HG02798 (cell line): Measurements from ENCODE around the gene CD83.
"Not testable (repeated sequence)": the region's sequence is repeated elsewhere in the genome, so short reads cannot be mapped to it uniquely, and the experiment has no call there.

ENCODE experiments used
- ATAC-seq: cut with Tn5 transposase; IDR thresholded peaks from one replicate; pipeline ENCODE4 v1.9.1; 2021; ENCODE audit warnings: mild to moderate bottlenecking; ENCODE audit not compliant: unreplicated experiment, poor library complexity

The CD83 gene, protein sequence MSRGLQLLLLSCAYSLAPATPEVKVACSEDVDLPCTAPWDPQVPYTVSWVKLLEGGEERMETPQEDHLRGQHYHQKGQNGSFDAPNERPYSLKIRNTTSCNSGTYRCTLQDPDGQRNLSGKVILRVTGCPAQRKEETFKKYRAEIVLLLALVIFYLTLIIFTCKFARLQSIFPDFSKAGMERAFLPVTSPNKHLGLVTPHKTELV

DNA sequence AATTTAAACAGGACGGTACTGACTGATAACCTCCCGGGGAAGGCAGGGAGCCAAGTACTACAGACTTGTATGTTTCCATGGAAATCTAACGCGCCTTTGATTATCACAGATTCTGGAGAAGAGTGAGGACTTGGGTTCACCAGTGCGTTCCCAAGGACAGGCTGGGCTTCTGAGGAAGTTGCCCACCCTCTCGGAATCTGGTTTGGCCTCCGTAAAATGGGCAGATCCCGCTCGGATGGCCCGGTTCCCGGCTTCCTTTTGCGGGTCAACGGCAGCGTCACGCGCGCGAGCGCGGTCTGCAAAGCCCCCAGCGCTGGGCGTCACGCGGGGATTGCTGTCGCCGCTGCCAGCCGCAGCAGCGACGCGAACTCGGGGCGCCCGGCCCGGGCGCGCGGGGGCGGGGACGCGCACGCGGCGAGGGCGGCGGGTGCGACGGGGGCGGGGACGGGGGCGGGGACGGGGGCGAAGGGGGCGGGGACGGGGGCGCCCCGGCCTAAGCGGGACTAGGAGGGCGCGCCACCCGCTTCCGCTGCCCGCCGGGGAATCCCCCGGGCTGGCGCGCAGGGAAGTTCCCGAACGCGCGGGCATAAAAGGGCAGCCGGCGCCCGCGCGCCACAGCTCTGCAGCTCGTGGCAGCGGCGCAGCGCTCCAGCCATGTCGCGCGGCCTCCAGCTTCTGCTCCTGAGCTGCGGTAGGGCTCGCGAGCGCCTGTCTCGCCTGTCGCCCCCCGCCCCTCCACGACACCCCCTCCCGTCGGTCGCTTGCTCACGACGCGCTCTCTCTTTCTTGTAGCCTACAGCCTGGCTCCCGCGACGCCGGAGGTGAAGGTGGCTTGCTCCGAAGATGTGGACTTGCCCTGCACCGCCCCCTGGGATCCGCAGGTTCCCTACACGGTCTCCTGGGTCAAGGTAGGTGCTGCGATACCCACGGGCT, at the start of gene CD83:
Gene CD83, plus strand, starts transcription at position 615 of the 933 bp plus-strand sequence. Its CDS starts 40 bp downstream, at position 655.
- peak; percentile 81 for ATAC-seq

DNA sequence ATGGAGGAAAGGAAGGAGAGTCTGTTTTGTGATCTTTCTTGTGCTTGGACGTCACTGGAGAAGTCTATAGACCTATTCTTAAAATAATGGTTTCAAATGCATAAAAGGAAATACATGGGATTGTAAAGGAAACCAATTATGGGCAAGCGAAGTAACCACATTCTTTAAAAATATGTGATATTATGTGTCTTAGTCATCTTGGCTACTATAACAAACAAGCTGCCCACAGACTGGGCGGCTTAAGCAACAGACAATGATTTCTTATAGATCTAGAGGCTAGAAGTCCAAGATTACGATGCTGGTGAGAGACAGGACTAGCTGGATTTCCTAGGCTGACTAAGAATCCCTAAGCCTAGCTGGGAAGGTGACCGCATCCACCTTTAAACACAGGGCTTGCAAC, 49.4 kb upstream of the CD83 start:
- ATAC-seq, result no peak

DNA sequence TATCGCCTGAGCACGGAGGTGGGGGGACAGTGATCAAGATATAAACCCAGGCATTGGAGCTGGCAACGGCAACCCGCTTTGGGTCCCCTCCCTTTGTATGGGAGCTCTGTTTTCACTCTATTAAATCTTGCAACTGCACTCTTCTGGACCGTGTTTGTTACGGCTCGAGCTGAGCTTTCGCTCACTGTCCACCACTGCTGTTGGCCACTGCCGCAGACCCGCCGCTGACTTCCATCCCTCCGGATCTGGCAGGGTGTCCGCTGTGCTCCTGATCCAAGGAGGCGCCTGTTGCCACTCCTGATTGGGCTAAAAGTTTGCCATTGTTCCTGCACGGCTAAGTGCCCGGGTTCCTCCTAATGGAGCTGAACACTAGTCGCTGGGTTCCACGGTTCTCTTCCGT, 48.9 kb upstream of the CD83 start:
- no peak for ATAC-seq

DNA sequence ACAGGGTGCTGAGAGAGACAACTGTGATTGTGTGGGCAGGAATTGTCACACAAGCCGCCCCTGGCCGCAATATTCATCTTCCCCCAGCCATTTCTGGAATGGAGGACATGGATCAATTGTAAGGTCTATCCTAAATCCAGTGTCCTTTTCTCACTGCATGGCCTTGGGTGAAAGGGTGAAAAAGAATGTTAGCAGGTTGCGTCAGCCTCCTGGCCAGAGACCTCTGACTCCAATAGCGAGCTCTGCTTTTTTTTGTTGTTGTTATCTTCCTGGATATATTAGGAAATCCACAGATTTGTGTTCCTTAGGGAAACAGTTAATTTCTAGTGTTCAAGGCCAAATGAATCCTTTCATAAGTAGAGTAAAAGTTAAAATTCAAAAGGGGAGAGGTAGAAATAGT, 47.1 kb upstream of the CD83 start:
- no peak for ATAC-seq

DNA sequence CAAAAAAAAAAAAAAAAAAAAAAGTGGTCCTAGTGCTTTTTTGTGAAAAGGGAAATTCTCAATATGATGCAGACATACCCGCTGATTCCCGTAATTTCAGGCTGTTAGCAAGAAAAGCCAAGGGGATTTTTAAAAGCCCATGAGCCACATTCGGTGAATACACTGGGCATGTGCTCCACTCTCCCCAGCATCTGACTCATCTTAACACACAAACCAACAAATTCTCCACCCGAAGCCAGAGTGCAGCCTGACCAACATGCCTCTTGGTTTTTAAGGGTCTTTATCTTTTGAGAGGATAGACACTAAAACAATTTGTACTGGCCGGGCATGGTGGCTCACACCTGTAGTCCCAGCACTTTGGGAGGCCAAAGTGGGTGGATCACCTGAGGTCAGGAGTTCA, 45.5 kb upstream of the CD83 start:
- ATAC-seq, result peak; percentile 24

DNA sequence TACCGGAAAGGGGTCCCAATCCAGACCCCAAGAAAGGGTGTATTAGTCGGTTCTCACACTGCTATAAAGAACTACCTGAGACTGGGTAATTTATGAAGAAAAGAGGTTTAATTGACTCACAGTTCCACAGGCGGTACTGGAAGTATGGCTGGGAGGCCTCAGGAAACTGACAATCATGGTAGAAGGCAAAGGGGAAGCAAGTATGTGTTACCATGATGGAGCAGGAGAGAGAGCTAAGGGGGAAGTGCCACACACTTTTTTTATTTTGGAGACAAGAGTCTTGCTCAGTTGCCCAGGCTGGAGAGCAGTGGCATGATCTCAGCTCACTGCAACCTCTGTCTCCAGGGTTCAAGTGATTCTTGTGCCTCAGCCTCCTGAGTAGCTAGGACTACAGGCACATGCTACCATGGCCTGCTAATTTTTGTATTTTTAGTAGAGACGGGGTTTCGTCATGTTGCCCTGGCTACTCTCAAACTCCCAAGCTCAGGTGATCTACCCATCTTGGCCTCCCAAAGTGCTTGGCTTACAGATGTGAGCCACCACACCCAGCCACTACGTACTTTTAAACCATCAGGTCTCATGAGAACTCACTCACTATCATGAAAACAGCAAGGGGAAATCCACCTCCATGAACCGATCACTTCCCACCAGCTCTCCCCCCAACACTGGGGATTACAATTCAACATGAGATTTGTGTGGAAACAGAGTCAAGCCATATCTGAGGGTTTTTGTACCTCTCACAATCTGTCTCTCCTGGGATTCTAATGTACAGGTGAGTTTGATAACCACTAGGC, 43.8 kb upstream of the CD83 start:
- not testable (repeated sequence) for ATAC-seq

DNA sequence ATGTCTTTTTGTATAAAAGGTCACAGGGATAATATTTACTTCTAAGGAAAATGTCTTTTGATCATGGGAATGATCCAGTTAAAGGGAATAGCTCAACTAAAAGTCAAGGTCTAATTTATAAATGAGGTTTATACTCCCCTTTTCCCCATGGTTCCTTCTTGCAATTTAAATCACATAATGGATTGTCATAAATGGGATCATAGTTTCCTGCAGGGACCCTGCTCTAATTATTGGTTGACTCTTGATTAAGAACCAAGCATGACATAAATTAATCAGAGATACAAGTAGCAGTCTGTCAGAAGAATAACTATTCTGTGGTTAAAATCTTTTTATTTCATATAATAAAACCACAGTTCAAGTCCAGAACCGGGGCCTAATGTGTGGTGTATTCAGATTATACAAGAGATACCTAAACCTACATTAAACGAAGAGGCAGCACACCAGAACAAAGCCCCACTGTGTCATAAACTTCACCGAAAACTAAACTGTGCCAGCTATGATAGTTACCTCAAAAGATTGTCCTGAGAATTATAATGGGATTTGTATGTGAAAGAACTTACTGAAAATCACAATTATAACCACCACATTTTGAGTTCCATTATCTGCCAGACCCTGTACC, 43.0 kb upstream of the CD83 start:
- no peak for ATAC-seq

DNA sequence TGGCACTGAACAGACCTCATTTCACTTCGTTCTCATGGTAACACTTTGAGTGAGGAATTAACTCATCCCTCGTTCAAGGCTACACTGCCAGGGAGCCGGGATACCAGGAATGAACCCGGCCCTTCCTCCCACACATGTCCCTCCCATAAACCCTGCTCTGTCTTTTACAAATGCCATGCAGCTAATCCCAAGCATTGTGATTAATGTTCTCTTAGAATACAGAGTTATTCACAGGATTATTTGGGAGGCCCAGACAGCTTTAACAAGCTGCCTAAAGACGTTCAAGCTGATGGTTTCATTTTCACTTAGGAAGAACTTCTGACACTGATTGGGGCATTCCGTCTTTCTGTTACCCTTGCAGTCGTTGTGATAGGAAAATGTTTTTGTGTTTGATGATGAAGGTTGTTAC, 42.5 kb upstream of the CD83 start:
- peak; percentile 76 for ATAC-seq

DNA sequence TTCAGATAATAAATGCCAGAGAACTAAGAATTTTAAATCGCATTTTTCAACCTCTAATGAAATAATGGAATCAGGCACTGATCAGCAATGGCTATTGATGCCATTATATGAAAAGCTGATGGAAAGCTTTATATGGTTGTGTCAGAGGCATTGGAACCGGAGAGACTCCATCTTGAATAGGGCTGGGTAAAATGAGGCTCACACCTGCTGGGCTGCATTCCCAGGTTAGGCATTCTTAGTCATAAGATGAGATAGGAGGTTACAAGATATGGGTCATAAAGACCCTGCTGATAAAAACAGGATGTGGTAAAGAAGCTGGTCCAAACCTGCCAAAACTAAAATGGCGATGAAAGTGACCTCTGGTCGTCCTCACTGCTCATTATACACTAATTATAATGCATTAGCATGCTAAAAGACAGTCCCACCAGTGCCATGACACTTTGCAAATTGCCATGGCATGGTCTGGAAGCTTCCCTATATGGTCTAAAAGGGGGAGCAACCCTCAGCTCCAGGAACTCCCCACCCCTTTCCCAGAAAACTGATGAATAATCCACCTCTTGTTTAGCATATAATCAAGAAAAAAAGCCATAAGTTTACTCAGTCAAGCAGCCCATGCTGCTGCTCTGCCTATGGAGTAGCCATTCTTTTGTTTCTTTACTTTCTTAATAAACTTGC, 40.2 kb upstream of the CD83 start:
- ATAC-seq, result no peak

DNA sequence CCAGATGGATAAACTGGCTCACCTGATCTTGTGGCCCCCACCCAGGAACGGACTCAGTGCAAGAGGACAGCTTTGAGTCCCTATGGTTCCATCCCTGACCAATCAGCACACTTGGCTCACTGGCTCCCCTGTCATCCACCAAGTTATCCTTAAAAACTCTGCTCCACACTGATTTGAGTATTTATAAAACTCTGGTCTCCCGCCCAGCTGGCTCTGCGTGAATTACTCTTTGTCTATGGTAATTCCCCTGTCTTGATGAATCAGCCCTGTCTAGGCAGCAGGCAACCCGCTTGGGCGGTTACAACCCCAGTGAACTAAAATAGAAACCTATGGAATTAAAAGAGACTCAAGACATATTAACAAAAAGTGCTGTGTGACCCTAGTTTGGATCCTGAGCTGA, 38.1 kb upstream of the CD83 start:
- no peak for ATAC-seq

DNA sequence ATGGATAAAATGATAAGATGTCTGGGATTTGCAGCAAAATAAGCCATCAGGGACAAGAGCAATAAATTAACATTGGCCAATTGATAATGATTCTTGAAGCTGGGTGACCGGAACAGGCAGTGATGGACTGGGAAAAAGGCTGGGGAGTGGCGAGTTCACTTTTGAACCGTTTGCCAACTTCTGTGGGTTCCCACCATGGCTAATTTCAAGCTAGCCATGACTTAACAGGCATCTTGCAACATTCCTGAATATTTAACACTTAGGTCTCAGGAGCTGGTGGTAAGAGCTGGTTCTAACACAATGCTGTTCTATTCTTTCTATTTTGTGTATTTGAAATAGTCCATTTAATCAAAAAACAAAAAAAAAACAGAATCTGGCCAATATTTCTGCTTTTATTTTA, 37.6 kb upstream of the CD83 start:
- no peak for ATAC-seq

DNA sequence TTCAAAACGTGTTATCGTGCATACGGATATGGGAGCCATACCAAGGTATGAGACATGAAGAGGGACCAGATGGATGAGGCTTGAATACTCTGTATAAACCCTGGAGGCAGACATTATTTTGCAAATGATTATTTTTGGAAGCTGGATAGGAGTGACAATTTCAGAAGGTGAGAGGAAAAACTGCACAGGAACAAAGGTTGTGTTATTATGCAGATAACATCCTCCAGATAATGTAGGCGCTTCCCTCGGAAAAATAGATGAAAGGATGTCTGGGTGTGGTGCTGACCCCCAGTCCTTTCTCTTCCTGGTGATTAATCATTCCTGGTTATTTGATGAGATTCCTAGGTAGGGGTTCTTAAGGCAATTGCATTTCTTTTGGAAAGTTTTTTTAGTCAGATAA, 36.4 kb upstream of the CD83 start:
- no peak for ATAC-seq

DNA sequence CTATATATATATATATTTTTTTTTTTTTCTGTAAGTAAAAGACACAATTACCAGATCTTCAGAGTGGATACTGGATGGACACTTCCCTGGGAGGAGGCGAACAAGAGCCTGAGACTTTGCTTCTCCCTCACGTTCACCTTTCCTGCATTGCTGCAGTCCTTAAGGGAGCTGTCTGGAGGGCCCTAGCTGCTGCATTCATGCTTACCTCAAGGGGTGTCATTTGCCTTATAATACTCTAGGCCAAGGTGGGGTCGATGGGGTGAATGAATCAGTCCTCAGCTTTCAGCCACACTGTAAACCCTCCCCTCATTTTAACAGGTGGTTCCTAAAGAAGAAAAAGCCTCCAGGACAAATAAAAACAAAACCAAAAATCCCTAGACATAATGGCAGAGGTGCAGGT, 34.8 kb upstream of the CD83 start:
- no peak for ATAC-seq

DNA sequence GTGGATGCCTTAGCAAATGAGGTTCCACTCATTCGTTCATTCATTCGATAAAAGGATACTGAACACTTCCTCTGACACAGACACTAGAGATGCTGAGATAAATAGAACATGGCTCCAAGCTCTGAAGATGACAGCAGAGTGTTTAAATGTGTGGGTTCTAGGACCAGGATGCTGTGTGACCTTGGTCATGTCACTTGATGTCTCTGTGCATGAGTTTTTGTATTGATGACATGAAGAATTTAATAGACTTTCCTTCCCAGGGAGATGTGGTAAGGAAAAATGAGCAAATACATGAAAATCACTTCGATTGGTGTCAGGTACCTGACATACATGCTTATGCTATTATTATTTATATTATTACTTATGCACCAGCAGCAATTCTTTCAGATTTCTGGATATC, 34.3 kb upstream of the CD83 start:
- no peak for ATAC-seq

DNA sequence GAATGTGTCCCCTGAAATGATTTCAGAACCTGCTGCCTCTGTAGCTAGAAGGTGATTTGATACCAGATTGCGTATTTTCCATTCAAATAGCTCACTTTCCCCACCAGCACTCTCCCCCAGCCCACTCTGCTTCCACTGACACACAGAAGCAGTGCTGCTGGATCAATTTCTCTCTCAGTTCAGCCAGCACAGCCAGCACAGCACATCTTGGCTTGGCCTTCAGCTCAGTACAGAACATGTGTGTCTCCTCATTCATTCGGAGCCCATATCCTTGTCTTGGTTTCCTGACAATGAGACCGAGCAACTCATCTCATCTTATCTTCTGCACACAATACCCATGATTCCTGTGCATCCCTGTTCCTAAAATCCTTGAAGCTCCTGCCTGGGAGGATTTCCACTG, 33.8 kb upstream of the CD83 start:
- no peak for ATAC-seq

DNA sequence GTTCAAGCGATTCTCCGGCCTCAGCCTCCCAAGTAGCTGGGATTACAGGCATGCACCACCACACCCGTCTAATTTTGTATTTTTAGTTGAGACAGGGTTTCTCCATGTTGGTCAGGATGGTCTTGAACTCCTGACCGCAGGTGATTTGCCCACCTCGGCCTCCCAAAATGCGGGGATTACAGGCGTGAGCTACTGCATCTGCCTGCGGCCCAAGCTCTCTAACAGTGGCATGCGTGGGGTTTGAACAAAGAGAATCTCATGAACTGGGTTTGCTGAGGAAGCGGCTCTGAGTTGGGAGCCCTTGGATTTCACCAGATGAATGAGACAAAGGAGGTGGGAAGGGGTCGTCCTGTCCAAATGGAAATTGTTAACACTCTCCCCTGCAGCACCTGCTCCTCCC, 33.2 kb upstream of the CD83 start:
- no peak for ATAC-seq

DNA sequence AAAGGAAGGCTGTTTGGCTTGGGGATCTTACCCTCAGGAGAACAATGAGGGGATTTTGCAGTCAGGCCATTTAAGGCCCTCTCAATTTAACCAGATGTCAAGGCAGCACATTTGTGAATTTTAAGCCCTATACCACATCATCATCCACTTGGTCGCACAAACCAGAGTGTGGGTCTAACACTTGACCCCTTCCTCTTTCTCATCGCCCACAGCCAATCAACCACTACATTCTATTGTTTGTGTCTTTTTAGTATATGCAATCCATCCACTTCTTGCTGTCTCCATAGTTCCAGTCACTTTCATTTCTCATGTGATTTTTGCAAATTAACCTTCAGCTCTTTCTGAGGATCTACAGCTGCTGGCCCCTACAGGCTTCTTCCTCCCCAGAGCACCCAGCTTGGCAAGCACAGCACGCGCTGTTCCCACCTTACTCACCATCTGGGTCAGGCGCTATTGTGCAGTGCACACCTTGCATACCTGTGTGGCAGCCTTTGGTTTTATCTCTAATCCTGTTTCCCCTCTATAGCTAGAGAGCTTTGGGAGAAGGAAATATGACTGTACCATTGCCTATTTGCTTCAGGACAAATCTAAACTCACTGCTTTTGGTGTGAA, 32.3 kb upstream of the CD83 start:
- no peak for ATAC-seq

DNA sequence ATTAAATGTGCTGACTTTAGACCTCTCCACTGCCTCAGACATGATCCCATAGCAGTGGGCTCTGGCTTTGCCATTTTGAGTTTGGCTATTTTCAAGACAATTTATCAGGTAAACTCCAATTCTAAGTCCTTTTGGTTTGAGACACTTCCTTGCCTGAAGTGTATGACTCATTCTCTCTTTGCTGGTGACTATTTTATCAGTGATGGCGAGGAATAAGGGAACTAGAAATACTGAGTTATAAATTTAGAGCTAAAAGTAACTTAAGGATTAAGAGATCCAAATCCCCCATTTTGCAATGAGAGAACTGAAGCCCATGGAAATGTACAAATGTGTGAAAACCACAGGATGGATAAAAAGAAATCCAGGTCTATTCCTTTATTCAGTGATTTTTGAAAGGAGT, 30.9 kb upstream of the CD83 start:
- no peak for ATAC-seq

DNA sequence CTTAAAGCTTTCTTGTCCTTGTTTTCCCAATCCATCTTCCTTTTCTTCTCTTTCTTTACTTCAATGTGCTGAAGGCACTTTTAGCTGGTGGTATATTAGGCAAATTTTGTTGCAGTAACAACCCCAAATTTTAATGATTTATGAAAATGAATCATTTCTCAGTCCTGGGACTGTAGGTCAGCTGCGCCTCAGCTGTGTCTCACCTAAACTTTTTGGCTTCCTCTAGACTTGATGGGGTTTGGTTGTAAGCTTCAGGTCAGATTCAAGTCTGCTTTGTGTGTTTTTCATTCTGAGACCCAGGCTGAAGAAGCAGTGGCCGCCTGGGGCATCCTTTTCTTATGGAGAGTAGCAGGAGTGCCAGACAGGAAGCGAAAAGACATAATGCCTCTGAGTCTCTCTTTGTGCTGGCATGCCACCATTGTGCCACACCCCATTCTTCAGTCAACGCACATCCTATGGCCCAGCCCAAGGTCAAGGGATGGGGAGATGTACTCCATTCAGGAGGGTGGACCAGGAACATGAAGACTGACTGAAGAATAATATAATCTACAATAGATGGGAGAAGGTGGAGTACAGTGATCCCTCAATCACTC, 28.9 kb upstream of the CD83 start:
- ATAC-seq, result peak; percentile 36
